NCI-H2196 treated with DMSO at 0.1 percent for 48 hours (cell line): ENCODE measurements around the gene ABI3BP.

Experiments
- DNase-seq: peaks from one replicate; lab custom pipeline; 2025; ENCODE audit not compliant: unreplicated experiment; lab: John Stamatoyannopoulos, UW

ABI3BP gene

GRCh38 chr3:100850701-100851100 is 142.5 kb downstream of the ABI3BP start:
- DNase-seq, result no peak

- no peak for DNase-seq
Measured at GRCh38 chr3:100850156-100850555, 143.1 kb downstream of the ABI3BP start.

- DNase-seq, result no peak
Measured at GRCh38 chr3:100844063-100844936, 148.9 kb downstream of the ABI3BP start.

- DNase-seq, result no peak
Measured at GRCh38 chr3:100838157-100838556, 155.1 kb downstream of the ABI3BP start.

DNA sequence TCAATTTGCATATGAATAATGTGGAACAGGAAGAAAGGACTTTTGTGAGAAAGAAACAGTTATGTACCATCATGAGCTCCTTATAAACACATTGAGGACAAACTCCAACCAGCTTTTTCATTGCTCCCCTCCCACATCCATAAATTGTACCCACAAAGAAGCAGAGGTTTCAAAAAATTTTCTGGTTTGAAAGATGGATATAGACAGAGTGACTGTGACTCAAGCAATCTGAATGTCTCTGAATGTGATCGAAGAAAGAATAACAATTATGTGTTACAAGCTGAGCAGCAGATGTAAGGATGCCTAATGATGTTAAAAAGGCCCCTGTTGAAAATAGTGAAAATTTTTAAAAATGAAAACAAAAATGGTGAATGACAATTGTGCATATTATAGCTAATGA is 156.6 kb downstream of the ABI3BP start:
- no peak for DNase-seq

DNA sequence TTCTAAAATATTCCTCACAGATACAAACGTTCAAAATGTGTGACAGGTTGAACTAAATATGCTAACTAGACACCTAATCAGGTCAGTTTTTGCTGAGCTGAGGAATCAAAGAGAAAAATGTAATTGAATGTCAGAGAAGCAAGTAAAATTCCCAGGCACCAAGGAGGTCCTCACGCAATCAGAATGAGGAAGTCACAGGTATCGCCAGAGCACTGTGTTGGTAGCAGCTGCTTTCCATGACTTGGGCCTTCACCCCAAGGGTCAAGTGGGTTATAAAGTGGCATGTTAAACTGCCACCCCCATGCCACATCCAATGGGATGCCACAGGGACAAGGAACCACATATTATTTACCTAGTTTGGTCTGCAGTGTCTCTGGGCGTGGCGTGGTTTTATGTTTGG is 158.9 kb downstream of the ABI3BP start:
- DNase-seq, result no peak

- DNase-seq, result no peak
Measured at GRCh38 chr3:100833483-100833882, 159.7 kb downstream of the ABI3BP start.

- DNase-seq, result no peak
Measured at GRCh38 chr3:100831629-100832028, 161.6 kb downstream of the ABI3BP start.

DNA sequence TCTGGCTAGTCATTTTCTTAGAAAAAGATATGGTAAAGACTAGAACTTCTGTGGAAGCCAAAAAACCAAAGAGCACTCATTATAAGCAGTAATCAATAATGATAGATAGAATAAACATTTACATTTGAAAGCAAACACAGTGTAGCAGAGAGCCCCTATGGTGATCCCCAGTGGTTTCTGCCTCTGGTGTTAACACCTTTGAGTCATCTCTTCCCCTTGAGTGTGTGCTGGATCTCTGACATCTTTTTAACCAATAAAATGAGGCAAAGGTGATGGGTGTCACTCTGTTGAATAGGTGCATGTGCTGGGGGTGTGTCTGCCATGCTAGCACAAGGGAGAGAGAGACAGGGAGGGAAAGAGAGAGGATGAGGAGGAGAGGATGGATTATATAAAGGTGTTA is 162.3 kb downstream of the ABI3BP start:
- no peak for DNase-seq

DNA sequence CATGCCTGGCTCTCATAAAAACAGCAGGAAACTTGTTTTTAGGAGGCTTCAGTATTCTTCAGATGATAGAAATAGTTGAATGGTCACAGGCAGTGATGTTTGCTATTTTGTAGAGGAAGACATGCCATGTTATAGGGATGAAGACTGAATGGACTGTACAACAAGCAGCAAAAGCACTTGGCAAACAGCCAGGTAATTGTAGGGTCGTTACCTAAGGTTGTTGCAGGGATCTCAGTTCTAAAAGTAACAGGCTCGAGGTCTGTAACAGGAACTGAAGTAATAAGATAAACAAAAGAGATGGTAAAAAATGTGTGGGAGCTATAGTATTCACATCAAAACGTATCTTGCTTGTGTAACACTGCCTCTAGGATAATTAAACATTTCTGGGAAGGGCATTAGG is 167.6 kb downstream of the ABI3BP start:
- no peak for DNase-seq

DNA sequence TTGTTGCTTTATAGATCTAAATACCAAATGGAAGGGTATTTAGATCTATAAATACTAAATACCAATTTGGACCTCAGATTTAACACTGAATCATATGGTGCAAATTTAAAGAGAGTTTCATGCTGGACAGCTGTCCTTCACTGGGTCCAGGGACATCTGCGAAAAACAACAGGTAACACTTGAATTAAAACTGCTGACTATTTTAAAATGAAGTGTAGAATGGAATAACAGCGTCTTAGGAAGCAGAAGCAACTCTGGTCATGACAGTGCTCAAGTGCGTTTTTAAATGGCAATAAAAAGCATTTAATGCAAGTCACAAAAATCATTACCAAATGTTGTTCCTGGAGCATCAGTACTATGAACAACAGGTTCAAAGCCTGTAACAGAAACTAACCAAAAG is 177.6 kb downstream of the ABI3BP start:
- no peak for DNase-seq

- DNase-seq, result no peak
Measured at GRCh38 chr3:100813828-100814227, 179.4 kb downstream of the ABI3BP start.

GRCh38 chr3:100811779-100812507 is 181.3 kb downstream of the ABI3BP start:
- no peak for DNase-seq

- DNase-seq, result no peak
Measured at GRCh38 chr3:100810671-100811070, 182.6 kb downstream of the ABI3BP start.

DNA sequence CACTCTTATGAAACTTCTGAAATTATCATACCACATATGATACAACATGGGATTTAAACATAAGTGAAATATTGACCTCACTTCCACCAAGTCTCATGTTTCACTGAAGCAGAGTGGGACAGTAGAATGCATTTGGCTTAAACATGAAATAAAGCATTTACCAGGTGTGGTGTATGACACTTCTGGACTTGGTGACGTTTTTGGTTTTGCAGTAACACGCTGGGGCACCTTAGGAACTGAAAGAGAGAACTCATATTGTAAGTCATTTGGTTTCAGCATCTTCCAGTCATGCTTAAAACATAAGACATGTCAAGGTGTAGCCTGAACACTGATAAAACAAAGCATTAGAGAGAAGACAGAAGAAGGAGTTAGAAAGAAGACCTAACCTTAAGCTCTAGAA is 188.6 kb downstream of the ABI3BP start:
- no peak for DNase-seq

- DNase-seq, result no peak
Measured at GRCh38 chr3:100803711-100804110, 189.5 kb downstream of the ABI3BP start.

DNA sequence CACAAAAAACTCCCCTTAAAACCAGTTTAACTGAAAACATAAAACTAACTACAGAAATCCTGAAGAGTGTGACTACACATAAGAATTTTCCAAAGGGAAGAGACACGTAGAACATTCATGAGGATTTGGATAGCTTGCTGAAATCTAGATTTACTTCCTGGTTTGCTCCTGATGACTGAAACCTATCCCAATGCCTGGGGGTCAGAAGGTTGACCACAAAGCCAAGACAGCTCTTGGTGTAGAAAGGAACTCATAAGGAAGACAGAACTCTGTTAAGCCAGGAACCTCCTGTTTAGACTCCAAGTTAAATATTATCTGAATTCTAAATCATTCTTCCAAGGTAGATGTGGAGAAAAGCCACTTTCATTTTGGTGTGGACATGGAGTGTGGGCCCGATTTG is 191.1 kb downstream of the ABI3BP start:
- no peak for DNase-seq

DNA sequence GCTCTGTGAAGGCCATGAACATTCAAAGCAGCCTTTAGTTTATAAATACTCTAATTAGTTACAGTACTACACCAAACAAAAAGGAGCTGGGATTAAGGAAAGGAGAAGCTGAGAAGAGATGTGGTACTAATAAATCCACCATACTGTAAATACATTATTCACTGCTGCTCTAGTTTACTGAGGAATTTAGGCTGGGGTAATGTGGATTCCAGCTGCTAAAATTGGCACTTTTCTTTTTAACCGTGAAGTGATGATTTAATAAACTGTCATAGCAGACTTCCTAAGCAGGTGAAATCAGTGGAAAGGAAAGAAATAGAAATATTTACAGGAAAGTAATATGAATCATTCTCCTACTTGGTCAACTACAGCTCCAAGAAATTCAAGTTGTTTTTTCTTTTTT is 195.2 kb downstream of the ABI3BP start:
- DNase-seq, result no peak

DNA sequence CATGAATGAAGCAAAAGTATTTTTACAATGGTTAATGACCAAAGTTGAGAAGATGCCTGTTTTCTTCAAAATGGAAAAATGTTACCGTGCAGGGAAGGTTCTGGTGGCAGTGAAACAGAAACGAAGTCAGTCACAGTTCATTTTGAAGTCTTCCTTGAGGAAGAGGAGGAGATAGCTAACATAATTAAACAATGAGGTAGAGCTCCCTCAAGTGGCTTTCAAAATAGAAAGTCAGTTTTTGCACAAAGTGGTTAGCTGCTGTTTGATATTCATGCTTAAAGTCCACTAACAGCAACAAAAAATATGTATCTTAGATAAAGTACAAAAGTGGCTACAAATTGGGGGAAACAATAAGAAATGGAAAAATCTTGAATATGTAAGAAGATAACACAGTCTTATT is 196.7 kb downstream of the ABI3BP start:
- DNase-seq, result no peak

DNA sequence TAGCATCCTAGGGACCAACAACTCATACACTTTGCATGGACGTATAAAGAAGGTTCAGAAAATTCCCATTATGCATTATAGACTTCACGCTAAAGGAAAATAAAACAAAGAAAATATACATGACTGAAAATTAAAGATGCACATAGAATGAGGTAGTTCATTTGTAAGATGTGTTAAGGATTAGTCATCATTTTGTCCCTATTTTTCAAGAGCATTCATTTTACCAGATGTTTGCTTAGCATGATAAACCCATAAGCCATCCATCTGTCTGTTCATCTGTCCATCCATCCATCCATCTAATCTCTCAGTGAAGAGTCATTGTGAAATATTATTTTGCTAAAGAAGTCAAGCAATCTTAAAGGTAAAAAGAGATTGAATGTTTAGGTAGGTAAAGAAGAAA is 203.6 kb downstream of the ABI3BP start:
- DNase-seq, result no peak

- DNase-seq, result no peak
Measured at GRCh38 chr3:100783619-100784018, 209.6 kb downstream of the ABI3BP start.

GRCh38 chr3:100782906-100783305 is 210.3 kb downstream of the ABI3BP start:
- DNase-seq, result no peak
